BJ (cell line): ENCODE data around the gene ATP10B. TPM values are rescaled to one million over a fixed set of nuclear protein-coding genes. Genes with fewer than 3 reads are reported as not detected.

Experiments
- CTCF ChIA-PET: fragments of 350-600 bp; formaldehyde crosslinking; extraction: SDS; loops from one replicate; lab custom pipeline; 2021; ENCODE audit warnings: antibody characterized with exemption, inconsistent platforms; lab: Yijun Ruan, JAX
- POLR2A ChIA-PET: fragments of 300-600 bp; sonication (Branson Sonifier 250); formaldehyde crosslinking; extraction: SDS; loops from one replicate; lab custom pipeline; 2021; ENCODE audit warnings: antibody characterized with exemption; lab: Charles Lee
- DNase-seq: peaks from one replicate; pipeline ENCODE4 v3.0.0-alpha.2; 2011; ENCODE audit warnings: low read depth
- H3K27me3 ChIP-seq: 2 replicates; pipeline ENCODE4 v1.6.0; 2011; ENCODE audit warnings: low read length; ENCODE audit not compliant: control insufficient read depth, insufficient read depth
- H3K36me3 ChIP-seq: 2 replicates; pipeline ENCODE4 v1.5.1; 2011; ENCODE audit warnings: low read length; ENCODE audit not compliant: control insufficient read depth, insufficient read depth
- H3K4me3 ChIP-seq: 2 replicates; pipeline ENCODE4 v1.5.1; 2011; ENCODE audit warnings: low read depth, mild to moderate bottlenecking, control low read depth, low read length
- CTCF ChIP-seq: IDR thresholded peaks from 2 replicates; pipeline ENCODE4 v1.5.1; 2011; ENCODE audit warnings: low read depth, mild to moderate bottlenecking, control low read depth, inconsistent platforms, low read length, moderate library complexity; ENCODE audit not compliant: insufficient read depth
- polyA plus RNA-seq: library from polyadenylated mRNA; depleted of rRNA; stranded (reverse); fragments of >200 nt; gene quantifications from 2 replicates; pipeline ENCODE4 v1.2.3, GENCODE V29; 2011

The ATP10B gene
- polyA plus RNA-seq, 1 experiment, result not detected

GRCh38 chr5:160793530-160793899 is 58.5 kb downstream of the ATP10B start:
- DNase-seq, result no peak
- ChIA-PET POLR2A (no interaction called here), CTCF (no interaction called here)
- Histone ChIP-seq H3K27me3 (no peaks in the 10 kb centered on the region), H3K4me3 (no peak overlapping the region), H3K36me3 (no peaks in the 10 kb centered on the region)
- TF ChIP-seq CTCF, result no peak

- Histone ChIP-seq H3K27me3 (no peaks in the 10 kb centered on the region), H3K4me3 (no peak overlapping the region), H3K36me3 (no peaks in the 10 kb centered on the region)
- ChIA-PET POLR2A (no interaction called here), CTCF (no interaction called here)
- no peak for DNase-seq
- no peak for TF ChIP-seq CTCF
These were observed 59.1 kb downstream of the ATP10B start for GRCh38 chr5:160792732-160793529.

- H3K36me3 ChIP-seq, result no peaks in the 10 kb centered on the region
- no peak for DNase-seq
- H3K4me3 ChIP-seq, result no peak overlapping the region
- CTCF ChIA-PET, result no interaction called here
- no peak for TF ChIP-seq CTCF
- no peaks in the 10 kb centered on the region for H3K27me3 ChIP-seq
- POLR2A ChIA-PET, result no interaction called here
These were observed 59.7 kb downstream of the ATP10B start for GRCh38 chr5:160792281-160792680.

GRCh38 chr5:160789219-160789859 is 62.7 kb downstream of the ATP10B start:
- ChIA-PET POLR2A (no interaction called here), CTCF (no interaction called here)
- no peak for DNase-seq

More at GRCh38 chr5:160789219-160789859, 62.7 kb downstream of the ATP10B start:
- no peaks in the 10 kb centered on the region for H3K27me3 ChIP-seq
- no peak overlapping the region for H3K4me3 ChIP-seq
- H3K36me3 ChIP-seq, result no peaks in the 10 kb centered on the region
- no peak for TF ChIP-seq CTCF
